Left renal pelvis (tissue), 4 donors: ENCODE data around the gene DBNL. TPM values are rescaled to one million over a fixed set of nuclear protein-coding genes. Genes with fewer than 3 reads are reported as not detected.

Source experiments
- DNase-seq, 4 donors: peaks; one replicate each; pipeline ENCODE4 v3.0.0-alpha.2; 2013; ENCODE audit warnings: low read depth in 4 of 4, low spot score in 3 of 4
- polyA plus RNA-seq, 4 donors: library from polyadenylated mRNA; unstranded; fragments of 120-200 nt; gene quantifications; one replicate each; pipeline ENCODE4 v1.2.1, GENCODE V29; 2013; ENCODE audit not compliant: insufficient read length in 4 of 4

Gene DBNL
- polyA plus RNA-seq, 4 donors, result 58.3 to 78.7 (median 64.2) TPM

DNA sequence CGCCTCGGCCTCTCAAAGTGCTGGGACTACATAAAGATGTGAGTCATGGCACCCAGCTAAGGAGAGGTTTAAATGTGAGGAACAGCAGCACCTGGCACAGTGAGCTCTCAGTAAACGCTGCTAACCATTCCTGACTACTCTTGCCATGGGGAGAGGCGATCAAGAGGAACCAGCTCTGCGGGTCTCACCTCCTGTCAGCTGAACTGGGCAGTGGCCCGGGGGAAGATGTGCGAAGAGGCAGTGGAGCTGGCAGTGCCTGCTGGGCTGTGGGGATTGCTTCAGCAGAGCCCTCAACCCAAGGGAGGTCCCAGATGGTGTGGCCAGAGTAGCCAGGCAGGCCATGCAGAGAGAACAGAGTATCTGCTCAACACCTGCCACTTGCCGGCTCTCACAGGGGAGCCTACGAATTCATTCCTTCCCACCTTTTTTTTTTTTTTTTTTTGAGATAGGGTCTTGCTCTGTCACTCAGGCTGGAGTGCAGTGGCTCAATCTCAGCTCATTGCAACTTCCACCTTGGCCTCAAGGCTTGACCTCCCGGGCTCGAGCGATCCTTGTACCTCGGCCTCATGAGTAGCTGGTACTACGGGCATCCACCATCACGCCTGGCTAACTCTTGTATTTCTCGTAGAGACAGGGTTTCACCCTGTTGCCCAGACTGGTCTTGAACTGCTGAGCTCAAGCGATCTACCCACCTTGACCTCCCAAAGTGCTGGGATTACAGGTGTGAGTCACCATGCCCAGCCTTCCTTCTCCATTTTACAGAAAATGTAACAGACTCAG lies 31.0 kb downstream of the DBNL start:
- DNase-seq, result no peak

DNA sequence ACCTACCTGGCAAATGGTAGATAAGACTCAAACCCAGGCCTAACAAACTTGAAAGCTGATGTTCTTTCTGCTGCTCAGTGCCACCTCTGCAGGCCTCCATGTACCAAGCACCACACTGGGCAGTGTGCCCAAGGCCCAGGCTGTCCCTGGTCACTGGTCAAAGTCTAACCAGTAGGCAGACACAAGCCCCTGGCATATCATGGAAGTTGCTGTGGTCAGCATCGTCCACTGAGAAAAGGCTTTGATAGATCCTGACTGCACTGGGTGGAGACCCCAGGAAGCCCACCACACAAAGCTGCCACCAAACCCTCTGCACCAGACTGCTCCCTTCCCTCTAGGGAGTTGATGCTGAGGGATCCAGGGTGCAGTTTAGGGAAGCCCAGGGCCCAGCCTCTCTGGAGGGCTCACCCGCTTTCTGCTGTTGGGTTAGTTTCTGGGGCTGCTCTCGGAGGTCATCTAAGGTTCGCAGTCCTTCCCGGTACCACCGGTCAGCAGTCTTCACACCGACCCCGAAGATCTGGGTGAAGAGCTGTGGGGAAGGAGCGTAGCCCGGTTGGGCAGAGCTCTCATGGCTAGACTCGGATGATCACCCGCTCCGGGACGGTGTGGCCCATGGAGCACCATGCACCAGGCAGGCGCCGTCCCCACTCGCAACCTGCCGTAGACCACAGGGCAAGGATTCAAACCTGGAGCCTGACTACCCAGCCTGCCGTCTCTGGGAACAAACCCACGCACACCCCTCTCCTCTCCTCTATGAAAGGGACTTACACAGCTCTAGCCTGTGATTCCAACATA lies 31.8 kb downstream of the DBNL start:
- DNase-seq, result no peak

DNA sequence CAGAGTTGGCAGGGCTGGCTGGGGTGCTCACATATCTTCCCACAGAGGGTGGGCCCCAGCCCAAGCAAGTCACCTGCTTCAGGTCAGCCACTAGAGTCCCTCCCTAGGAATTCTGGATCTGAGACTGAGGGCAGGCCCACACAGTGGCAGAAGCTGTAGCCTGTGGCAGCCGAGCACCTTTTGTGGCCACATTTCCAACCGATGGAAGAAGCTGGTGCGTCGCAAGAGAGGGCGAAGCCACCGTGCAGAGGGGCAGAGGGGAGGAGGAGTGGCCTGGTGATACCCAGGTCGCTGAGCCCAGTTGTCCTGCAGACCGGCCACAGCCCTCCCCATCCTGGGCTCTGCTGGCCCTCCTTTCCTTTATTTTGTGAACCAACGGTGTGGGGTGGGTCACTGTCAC lies 32.6 kb downstream of the DBNL start:
- no peak for DNase-seq

DNA sequence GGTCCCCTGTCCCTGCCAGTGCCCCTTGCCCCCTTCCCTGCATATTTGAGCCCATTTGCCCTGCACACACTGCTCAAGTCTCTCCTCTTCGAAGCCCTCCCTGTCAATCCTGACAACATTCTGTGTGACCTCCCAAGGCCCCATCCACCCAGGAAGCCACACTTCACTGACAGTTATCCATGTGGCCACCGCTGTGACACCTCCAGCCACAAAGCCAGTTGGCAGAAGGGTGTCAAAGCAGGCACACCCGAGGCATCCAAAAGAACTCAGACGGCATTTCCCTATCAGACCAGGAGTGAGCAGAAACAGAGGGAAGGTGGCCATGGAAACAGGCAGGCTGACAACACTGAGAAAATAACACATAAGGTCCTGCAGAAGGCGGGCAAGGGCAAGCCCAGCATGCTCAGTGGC lies 33.2 kb downstream of the DBNL start:
- DNase-seq, result no peak

DNA sequence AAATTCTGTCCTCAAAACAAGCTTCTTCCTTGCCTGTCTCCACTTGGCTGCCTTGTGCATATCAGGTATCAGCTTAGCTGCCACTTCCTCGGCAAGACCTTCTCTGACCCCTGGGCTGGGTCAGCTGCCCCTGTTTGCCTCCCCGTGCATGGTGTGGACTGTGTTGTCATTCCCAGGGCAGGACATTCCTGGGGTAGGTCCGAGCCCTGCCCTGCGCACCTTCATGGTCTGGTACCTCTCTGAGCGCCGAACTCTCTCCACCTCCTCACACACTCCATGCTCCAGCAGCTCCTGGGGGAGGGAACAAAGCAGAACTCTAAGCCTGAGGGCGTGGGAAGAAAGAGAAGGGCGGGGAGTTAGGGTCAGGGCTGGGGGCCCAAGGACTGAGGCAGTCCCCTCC lies 34.0 kb downstream of the DBNL start:
- DNase-seq, result peak in 2 of 4 donors; percentile 53 to 55

DNA sequence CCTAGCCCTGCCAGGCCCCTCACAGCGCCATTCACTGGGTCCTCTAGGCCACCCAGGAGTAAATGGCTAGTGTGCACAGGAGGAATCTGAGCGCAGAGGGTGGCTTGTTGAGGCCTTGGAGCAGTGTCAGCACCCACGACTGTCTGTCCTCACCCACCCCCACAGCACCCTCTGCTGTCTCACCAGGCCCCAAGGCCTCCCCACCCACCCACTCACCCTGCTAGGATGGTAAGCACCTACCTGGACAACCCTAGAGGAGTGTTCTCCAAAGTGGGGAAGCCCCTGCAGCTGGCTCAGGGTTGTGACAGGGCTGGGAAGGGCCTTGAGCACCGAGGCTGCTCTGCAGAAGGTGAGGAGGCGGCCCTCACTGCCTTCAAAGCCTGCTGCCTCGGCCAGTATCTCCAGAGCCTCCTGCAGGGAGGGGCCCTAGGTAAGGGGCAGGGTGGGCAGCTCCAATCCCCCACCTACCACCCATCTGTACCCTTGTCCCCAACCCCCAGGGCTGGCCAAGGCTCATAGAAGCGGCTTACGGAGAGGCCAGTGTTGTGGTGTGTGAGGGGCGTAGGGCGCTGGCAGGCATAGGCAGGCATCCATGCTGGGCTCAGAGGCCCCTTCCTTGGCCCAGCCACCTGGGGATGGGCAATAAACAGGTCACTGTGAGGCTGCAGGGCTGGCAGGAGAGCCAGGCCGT lies 35.0 kb downstream of the DBNL start:
- DNase-seq, result no peak

DNA sequence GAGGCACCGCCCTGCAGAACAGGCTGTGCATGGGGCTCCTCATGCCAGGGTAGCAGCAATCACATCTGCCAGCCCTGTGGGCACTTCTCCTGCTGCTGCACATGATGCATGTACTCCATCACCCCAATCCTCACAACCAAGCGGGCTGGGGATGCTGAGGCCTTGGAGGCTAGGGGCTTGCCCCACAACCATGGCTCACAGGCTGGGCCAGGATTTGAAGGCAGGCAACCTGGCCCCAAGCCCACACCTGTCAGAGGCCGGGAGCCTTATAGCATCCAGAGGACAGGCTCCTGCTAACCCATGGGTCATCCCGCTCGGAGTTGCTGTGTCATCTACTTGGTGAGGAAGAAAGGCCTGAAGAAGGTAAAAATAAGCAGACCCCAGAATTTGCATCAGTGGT lies 35.6 kb downstream of the DBNL start:
- DNase-seq, result no peak

DNA sequence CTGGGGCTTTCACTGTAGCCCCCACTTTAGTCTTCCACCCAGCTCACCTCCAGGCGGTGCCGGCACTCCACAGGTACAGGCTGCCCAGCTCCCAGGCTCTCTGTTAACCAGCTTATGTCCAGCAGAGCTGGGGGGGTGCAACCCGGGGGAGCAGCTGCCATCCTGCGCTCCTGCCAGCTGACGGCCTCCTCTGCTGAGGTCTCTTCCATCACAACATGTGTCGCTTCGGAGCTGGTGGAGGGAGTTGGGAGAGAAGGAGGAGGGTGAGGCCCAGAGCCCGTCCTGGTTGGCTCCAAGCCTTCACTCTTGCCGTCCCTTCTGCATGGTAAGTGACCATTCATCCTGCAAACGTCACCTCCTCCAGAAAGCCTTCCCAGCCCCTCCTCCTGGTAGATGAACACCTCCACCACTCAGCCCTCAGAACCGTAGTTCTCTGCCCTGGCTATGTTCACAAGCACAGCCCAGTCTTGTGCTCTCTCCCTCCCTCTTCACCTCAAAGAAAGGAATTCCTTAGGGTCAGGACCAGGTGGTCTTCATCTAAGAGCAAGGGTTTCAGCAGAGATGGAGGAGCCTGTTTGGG lies 36.3 kb downstream of the DBNL start:
- DNase-seq, result no peak

DNA sequence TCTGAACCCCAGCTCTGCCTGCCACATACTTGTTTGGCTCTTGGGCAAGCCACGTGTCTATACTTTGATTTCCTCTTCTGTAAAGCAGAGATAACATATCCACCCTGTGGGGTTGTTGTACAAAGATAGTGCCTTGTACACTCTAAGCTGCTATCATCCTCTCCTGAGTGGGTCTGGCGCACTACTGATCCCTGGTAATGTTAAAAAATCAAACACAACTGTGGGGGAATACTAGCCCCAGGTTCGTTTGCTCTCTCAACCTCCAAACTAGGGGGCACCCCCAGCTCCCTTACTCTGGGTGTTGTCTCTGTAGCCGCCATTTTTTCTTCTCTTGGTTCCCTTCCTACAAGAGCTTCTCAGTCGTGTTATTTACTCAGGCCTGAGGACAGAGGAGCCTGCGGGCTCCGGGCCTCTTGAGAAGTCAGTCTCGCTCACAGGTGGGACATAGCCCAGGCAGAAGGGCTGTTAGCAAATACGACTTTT lies 36.8 kb downstream of the DBNL start:
- DNase-seq, result no peak

DNA sequence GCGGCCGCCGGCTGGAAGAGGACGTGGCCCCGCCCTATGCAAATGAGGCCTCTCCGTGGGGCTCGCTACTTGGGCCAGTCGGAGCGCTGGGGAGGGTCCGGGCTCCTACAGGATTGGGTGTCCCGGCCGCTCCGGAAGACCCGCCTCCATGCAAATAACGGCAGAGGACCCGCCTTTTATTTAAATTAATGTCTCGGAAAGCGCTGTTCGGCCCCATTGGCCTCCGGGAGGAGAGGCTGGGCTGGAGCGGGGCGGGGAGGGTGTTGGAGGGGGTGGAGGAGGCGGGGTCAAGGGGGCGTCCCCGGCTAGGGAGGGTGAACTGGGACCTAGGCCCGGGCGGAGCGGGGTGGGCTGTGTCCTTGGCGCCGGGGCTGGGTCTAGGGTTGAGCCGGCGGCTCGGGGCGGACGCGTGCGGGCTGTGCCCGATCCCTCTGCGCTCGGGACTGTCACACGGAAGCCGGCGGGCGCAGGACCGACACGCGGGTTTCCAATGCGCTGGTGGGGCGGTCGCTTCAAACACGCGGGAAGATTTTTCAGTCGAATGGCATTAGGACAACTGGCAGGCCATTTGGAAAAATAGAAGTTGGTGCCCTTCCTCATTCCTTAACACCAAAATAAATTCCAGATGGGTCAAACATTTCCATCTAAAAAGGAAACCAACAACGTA lies 38.2 kb downstream of the DBNL start:
- DNase-seq, result peak; percentile 92 to 97 (median 94)

DNA sequence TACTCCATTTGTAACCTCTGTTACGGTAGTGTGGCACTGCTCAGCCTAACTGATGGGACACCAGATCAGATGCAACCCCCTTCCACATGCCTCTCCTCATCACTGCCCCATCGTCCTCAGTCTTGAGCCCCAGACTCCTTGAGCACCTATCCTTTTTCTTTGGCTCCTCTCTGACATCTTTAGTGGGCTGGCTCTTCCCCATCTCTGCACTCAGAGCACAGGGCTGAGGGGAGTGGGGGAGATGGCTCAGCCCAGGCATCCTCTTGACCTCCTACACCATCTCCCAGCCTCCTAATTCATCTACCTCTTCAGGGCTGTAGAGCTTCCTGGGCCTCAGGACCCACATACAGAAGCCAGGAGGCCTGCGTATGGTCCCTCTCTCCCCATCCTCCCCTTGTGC lies 39.3 kb downstream of the DBNL start:
- no peak for DNase-seq

DNA sequence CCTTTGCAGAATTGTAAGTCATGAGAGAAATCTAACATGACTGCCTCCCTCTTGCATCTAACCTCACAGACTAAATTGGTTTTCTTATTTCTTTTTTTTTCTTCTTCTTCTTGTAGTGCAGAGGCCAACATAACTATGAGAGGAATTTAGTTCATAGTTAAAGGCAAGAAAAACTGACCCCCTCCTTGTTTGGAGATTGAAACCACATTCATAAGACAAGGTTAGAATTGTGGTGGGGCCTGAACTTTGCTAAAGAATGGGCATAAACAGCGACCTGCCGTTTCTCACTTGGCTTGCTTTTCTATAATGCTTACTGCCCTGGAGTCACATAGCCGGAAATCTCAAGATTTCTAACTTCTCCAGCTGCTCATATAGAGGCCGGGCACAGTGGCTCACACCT lies 40.2 kb downstream of the DBNL start:
- DNase-seq, result no peak

DNA sequence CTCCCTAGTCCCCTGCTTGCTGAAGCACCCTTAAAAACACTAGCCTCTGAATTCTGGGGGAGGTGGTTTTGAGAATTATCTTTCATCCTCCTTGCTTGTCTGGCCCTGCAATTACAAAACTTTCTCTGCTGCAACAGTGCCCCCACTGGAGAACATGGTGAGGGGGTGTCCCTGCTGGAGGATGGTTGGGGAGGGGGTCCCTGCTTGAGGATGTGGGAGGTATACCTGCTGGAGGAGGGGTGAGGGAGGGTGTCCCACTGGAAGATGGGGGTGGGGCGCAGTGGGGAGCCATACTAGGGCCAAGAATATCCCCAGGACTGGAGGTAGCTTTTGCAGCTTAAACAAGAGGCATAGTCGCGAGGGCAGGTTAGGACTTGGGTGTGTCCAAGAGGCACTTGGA lies 41.0 kb downstream of the DBNL start:
- no peak for DNase-seq

DNA sequence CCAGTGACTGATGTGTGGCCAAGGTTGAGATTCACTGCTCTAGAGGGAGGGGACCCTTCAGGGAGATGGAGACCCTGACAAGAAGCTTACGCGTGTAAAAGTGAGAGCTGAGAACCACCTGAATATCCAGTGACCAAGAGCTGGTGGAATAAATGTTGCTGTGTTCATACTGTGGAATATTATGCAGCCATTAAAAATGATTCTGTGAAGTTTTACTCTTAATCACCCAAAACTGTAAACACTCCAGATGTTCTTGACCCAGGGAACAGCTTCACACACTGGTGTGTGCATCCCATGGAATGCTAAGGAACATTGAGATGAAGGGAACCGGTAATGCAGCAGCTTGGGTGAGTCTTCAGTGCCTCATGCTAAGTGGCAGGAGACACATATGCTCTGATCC lies 42.1 kb downstream of the DBNL start:
- DNase-seq, result no peak

DNA sequence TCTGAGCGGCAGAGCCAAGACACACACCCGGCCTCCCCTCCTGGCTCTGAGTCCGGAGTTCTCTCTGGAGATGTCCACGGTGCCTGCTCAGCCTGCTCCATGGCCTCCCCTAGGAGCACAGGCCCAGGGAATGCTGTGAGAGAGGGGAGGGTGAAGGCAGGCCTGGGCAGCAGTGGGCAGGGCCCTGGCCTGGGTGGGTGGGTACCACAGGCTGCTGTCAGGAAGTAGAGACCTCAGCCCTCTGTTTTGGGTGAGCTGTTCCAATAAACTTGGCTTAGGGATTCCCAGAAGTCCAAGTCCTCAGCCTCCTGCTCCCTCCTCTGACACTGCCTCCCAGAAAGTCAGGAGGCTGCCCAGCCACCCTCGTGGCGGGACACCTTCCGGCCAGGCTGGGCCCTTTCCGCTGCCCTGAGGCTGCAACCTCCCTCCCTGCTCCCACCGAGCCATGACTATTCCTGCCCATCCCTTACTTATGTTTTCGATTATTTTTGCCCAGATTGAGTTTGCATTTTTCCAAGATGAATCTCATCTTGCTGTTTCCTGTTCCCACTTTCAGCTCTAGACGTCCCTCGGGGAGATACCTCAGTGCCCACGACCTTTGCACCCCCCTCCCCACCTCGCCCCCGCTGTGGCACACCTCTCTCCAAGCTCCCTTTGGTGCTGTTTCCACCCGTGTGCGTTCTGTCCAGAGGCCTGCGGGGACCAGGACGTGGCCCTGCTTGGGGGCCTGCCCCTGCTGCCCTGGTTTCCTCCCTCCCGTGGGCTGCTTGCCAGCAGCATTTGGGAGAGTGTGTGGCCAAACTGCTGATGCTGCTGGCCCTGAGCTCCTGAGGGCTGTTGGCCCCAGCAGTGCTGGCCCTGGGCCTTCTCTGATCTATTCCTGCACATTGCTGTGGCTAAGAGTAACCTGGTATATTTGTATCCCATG lies 43.7 kb downstream of the DBNL start:
- no peak for DNase-seq

DNA sequence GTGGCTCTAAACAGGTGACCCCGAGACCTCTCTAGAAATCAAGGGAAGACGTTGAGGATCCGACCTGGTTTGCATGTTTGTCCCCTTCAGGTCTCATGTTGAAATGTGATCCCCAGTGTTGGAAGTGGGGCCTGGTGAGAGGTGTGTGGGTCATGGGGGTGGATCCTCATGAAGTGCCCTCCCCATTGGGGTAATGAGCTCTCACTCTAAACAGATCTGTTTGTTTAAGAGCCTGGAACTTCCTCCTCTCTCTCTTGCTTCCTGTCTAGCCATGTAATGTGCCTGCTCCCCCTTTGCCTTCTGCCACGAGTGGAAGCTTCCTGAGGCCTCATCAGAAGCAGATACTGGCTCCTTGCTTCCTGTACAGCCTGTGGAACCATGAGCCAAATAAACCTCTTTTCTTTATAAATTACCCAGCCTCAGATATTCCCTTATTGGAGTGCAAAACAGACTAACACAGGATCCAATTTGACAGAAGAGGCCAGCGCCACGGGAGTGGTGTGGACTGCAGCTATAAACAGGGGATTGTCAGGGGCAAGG lies 48.7 kb downstream of the DBNL start:
- no peak for DNase-seq

DNA sequence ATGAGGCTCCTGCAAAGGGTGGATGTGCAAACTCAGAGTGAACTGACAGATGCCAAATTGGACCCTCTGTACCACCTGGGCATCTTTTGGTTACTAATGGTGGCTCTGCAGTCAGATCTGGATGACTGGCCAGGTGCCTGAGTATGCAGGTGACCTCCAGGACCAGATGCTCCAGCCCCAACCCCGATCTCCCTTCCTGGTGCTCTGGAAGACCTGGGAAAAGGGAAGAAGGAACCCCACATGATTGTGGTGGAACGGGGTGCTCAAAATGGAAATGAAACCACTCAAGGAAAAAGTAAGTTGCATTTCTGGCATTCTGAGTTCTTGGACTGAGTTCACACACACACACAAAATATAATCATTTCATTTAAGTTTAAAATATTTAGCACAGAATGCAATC lies 49.9 kb downstream of the DBNL start:
- no peak for DNase-seq

DNA sequence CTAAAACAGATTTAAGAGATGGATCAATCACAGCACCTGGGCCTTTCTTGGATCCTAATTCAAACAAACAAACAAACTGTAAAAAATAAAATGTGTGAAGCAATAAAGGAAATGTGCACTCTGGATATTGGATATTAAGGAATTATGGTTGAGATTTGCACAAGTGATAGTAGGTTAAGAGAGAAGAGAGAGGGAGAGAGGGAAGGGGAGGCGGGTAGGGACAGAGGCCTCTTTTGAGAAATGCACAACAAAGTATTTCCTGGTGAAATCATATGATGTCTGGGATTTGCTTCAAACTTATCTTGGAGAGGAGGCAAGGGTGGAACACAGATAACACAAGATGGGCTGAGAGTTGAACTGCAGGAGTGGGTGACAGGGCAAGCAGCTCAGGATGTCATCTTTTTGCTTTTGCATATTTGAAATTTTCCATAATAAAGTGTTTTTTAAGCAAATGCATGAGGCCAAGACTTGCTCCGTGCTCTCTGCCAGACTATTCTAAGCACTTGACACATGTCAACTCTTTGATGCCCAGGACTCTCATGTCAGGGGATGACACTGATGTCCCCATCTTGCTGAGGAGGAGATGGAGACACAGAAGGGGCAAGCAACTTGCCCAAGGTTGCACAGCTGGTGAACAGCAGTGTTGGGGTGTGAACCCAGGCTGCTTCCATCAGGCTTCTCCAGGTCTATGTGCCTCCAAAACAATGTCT lies 50.5 kb downstream of the DBNL start:
- no peak for DNase-seq

DNA sequence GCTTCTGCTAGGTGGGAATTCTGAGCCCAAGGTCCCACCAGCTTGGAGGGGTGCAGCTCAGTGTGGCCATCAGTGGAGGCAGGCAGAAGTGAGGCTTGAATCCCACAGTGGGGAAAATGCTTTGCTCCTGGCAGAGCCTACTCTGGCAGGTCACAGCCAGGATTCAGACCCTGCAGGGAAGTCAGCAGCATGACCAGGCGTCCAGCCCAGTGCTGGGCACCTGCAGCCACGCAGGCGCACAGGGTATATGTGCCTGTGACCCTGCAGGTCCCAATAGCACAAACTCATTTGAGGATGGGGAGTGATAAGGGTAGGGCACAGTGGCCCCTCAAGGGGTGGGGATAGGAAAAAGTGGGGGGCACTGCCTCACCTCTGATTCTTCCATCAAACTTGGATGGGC lies 51.3 kb downstream of the DBNL start:
- DNase-seq, result no peak
